HFF-Myc (cell line): ENCODE results near the gene ZNF638.

Experiments used
- DNase-seq: peaks from one replicate; pipeline ENCODE4 v3.0.0-alpha.2; 2011; ENCODE audit warnings: low read depth; ENCODE audit errors: extremely low read depth
- H3K4me3 ChIP-seq: replicated peaks from 2 replicates; pipeline ENCODE4 v1.5.1; 2011; ENCODE audit warnings: low read depth, mild to moderate bottlenecking, control low read depth, low read length
- TF ChIP-seq, protein P1 (sequence below): IDR thresholded peaks from 2 replicates; pipeline ENCODE4 v1.5.1; 2012; ENCODE audit warnings: mild to moderate bottlenecking, low read depth, low read length, control low read depth; ENCODE audit errors: missing control alignments

ZNF638 gene, protein sequence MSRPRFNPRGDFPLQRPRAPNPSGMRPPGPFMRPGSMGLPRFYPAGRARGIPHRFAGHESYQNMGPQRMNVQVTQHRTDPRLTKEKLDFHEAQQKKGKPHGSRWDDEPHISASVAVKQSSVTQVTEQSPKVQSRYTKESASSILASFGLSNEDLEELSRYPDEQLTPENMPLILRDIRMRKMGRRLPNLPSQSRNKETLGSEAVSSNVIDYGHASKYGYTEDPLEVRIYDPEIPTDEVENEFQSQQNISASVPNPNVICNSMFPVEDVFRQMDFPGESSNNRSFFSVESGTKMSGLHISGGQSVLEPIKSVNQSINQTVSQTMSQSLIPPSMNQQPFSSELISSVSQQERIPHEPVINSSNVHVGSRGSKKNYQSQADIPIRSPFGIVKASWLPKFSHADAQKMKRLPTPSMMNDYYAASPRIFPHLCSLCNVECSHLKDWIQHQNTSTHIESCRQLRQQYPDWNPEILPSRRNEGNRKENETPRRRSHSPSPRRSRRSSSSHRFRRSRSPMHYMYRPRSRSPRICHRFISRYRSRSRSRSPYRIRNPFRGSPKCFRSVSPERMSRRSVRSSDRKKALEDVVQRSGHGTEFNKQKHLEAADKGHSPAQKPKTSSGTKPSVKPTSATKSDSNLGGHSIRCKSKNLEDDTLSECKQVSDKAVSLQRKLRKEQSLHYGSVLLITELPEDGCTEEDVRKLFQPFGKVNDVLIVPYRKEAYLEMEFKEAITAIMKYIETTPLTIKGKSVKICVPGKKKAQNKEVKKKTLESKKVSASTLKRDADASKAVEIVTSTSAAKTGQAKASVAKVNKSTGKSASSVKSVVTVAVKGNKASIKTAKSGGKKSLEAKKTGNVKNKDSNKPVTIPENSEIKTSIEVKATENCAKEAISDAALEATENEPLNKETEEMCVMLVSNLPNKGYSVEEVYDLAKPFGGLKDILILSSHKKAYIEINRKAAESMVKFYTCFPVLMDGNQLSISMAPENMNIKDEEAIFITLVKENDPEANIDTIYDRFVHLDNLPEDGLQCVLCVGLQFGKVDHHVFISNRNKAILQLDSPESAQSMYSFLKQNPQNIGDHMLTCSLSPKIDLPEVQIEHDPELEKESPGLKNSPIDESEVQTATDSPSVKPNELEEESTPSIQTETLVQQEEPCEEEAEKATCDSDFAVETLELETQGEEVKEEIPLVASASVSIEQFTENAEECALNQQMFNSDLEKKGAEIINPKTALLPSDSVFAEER (N-terminal part only)

DNA sequence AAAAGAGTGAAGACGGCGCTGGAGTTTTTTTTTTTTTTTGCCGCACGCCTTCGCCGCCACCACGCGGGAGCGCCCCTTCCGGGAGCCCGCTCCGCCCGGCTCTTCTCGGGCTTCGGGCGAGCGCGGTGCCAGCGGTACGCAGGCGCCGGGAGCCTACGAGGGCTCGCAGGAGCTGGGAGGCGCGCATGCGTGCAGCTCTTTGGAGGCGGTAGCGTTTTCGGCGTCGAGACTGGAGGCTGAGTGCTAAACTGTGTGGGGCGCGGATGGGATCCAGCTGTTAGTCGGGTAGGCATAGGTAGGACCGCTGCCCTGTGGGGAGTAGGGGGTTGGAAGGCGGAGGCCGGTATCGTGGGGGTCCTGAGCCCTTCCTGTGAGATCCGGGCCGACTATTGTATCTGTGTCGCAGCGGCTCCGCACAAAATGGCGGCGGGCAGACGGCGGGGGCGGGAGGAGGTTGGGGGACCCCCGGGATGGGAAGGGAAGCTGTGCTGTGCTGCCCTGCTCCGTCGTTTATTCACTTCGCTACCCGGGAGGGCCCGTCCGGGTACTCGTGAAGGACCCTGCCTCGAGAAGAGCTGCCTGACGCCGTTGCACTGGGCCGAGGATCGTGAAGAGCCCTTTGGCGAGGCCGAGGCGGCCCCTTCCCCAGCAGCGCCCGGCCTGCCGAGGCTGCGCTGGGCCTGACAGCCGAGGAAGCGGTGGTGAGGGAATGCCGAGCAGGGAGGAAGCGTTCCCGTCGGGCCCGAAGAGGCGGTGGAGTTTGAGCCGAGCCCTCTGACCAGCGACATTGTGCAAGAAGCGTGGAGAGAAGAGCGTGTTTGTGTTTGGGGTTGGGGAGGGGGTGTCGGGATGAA is at the start of gene ZNF638:
Gene ZNF638 (plus strand): TSS at position 202 of the 854 bp plus-strand sequence. CDS start 17,173 bp downstream, outside the sequence.
- peak; percentile 77 for DNase-seq

DNA sequence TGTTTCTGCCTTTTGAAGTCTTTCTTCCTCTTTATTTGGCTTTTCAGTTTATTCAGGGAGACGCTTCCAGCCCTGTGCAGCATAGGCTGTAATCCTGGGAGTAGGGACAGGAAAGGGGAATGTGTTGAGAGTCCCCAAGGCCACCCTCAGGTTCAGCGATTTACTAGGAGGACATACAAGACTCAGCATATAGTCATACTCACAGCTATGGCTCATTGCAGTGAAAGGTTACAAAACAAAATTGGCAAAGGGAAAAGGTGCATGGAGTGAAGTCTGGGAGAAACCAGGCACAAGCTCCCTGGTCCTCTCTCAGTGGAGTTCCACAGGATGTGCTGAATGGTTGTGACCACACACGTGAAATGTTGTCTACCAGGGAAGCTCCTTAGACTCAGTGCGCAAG is 49.6 kb upstream of the ZNF638 start:
- no peak for DNase-seq
- no peak overlapping the region for H3K4me3 ChIP-seq
- TF ChIP-seq, protein P1, sequence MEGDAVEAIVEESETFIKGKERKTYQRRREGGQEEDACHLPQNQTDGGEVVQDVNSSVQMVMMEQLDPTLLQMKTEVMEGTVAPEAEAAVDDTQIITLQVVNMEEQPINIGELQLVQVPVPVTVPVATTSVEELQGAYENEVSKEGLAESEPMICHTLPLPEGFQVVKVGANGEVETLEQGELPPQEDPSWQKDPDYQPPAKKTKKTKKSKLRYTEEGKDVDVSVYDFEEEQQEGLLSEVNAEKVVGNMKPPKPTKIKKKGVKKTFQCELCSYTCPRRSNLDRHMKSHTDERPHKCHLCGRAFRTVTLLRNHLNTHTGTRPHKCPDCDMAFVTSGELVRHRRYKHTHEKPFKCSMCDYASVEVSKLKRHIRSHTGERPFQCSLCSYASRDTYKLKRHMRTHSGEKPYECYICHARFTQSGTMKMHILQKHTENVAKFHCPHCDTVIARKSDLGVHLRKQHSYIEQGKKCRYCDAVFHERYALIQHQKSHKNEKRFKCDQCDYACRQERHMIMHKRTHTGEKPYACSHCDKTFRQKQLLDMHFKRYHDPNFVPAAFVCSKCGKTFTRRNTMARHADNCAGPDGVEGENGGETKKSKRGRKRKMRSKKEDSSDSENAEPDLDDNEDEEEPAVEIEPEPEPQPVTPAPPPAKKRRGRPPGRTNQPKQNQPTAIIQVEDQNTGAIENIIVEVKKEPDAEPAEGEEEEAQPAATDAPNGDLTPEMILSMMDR = no peak

More for the DNA sequence above, at the start of gene ZNF638:
- H3K4me3 ChIP-seq = peak within 1 kb of the TSS; percentile 99
- TF ChIP-seq, protein P1 = peak; percentile 64

DNA sequence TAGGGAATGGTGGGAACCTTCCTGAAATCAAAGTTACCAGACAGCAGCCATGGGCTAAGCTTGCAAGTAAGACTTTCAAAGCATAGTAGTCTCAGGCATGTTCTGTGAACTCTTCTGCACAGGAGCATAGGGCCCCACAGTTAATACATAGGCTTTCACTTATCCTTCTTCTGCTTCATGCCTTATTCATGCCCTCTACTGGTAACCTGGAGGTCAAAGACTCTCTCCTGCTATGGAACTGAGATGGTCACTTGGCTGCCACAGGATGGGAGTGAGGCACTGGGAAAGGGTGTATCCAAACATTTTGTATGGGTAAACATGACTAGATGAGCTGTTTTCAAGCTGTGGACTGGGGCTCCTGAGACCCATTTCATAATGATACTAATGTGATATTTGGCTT is 49.1 kb upstream of the ZNF638 start:
- no peak overlapping the region for H3K4me3 ChIP-seq
- no peak for DNase-seq
- TF ChIP-seq, protein P1 = no peak

DNA sequence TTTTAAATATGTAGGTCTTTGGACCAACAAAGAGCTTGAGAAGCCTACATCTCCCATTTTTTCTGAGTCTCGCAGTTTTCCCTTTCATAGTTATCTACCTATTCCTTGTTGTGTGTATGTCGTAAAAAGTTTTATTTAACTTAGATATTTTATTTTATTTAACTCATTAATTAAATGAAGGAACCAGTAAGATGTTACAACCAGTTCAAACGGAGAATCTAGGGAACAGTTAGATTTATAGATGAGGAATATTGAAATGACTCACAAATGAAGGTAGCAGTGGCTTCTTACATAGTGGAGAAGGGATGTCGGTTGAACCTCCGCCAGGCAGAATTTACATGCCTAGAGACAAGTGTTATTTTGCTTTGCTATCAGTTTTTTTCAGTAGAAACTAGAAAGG is 48.5 kb upstream of the ZNF638 start:
- H3K4me3 ChIP-seq = no peak overlapping the region
- TF ChIP-seq, protein P1 = no peak
- no peak for DNase-seq

DNA sequence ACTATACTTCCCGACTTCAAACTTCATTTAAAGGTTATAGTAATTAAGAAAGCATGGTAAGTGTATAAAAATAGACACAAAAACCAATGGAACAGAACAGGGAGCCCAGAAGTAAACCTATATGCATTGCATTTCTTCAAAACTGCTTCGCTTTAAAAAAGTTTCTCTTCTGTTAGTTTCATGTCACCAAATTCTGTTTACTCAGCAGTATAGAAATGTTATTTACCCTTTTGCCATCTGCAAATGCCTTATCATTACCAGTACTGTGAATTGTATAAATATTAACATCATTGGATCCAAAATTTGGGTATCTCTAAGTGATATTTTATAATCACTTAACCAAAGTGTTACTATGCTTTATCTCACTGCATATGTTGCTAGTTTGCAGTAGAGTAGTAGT is 45.9 kb upstream of the ZNF638 start:
- no peak for DNase-seq
- TF ChIP-seq, protein P1 = no peak

DNA sequence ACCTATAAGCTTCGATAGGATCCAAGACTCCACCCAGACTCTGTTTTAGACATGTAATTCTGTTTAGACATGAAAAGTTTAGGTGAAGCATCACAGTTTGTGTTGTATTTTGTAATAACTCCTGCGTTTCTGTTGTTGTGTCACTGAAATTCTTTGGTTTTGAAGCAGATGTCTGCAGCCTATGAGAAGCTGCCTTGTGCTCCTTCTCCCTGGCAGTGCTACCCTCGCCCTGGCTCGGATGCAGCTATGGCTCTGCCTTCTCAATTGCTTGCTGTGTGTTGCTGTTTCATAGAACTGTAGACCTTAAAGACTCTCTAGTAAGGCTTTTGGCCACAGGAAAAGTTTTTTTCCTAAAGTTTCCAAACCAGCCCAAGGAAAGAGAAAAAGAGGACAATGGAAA is 40.2 kb upstream of the ZNF638 start:
- no peak for DNase-seq
- TF ChIP-seq, protein P1 = no peak

More for the DNA sequence above, 45.9 kb upstream of the ZNF638 start:
- no peak overlapping the region for H3K4me3 ChIP-seq

More for the DNA sequence above, 40.2 kb upstream of the ZNF638 start:
- no peak overlapping the region for H3K4me3 ChIP-seq
